Measurements from ENCODE around the gene TCN2. TPM values are rescaled to one million over a fixed set of nuclear protein-coding genes. Genes with fewer than 3 reads are reported as not detected.

Gene TCN2
- total RNA-seq, 1 donor from 2014 or later: 2.7 TPM

DNA sequence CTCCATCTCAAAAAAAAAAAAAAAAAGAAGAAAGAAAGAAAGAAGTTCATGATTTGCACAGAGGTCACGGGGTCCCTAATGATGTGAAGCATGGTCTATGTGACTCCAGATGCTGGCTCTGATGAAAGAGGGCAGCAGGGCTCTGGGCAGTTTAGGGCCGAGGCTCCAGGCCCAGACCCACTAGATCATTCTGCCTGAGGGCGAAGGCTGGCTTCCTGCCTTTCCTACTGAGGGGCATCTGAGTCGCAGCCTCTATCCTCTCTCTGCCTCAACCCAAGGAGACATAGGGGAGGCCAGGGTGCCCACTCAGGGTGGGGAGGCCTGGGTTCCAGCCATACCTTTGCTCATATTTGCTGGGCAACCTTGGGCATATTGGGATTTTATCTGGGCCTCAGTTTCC, 33.4 kb downstream of the TCN2 start:
- H3K4me1 Mint-ChIP-seq (ENCODE audit: low read depth, unreplicated experiment): peaks cover 6% of the 10 kb centered on the region
- Histone ChIP-seq H3K4me2 (ENCODE audit: low read length) (no peak overlapping the region), H3K4me1 (ENCODE audit: insufficient read depth, low read length) (peaks cover 22% of the 10 kb centered on the region), H3K9ac (ENCODE audit: low read length) (no peak overlapping the region), H3K27me3 (ENCODE audit: insufficient read depth, low read length) (no peaks in the 10 kb centered on the region), H4K20me1 (ENCODE audit: insufficient read depth, low read length) (peaks cover 30% of the 10 kb centered on the region), H2AFZ (ENCODE audit: low read depth, low read length) (no peak overlapping the region), H3K9me3 (ENCODE audit: insufficient read depth, low read depth, low read length) (no peaks in the 10 kb centered on the region), H3K27ac (ENCODE audit: low read depth, low read length) (no peak overlapping the region), H3K79me2 (ENCODE audit: insufficient read depth, low read length) (peaks cover 42% of the 10 kb centered on the region), H3K4me3 (ENCODE audit: insufficient read depth, low read depth, low read length) (no peak overlapping the region), H3K36me3 (ENCODE audit: insufficient read depth, low read length) (no peaks in the 10 kb centered on the region)
- no peak overlapping the region for H3K4me3 Mint-ChIP-seq (ENCODE audit: unreplicated experiment)
- H3K36me3 Mint-ChIP-seq (ENCODE audit: low read depth, unreplicated experiment): peaks cover 2% of the 10 kb centered on the region
- no peak for DNase-seq (ENCODE audit: low read depth)
- no peaks in the 10 kb centered on the region for H3K9me3 Mint-ChIP-seq (ENCODE audit: unreplicated experiment)
- TF ChIP-seq, protein P1, sequence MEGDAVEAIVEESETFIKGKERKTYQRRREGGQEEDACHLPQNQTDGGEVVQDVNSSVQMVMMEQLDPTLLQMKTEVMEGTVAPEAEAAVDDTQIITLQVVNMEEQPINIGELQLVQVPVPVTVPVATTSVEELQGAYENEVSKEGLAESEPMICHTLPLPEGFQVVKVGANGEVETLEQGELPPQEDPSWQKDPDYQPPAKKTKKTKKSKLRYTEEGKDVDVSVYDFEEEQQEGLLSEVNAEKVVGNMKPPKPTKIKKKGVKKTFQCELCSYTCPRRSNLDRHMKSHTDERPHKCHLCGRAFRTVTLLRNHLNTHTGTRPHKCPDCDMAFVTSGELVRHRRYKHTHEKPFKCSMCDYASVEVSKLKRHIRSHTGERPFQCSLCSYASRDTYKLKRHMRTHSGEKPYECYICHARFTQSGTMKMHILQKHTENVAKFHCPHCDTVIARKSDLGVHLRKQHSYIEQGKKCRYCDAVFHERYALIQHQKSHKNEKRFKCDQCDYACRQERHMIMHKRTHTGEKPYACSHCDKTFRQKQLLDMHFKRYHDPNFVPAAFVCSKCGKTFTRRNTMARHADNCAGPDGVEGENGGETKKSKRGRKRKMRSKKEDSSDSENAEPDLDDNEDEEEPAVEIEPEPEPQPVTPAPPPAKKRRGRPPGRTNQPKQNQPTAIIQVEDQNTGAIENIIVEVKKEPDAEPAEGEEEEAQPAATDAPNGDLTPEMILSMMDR (IDR thresholded peaks at IDR 0.05; ENCODE audit: insufficient read depth, low read depth, low read length): no peak
- TF ChIP-seq EZH2 (IDR thresholded peaks at IDR 0.05; ENCODE audit: insufficient read depth, low read length): no peak
- H3K27me3 Mint-ChIP-seq (ENCODE audit: low read depth, unreplicated experiment): peaks cover 4% of the 10 kb centered on the region
- no peak for FAIRE-seq
- no peak overlapping the region for H3K27ac Mint-ChIP-seq (ENCODE audit: unreplicated experiment)

DNA sequence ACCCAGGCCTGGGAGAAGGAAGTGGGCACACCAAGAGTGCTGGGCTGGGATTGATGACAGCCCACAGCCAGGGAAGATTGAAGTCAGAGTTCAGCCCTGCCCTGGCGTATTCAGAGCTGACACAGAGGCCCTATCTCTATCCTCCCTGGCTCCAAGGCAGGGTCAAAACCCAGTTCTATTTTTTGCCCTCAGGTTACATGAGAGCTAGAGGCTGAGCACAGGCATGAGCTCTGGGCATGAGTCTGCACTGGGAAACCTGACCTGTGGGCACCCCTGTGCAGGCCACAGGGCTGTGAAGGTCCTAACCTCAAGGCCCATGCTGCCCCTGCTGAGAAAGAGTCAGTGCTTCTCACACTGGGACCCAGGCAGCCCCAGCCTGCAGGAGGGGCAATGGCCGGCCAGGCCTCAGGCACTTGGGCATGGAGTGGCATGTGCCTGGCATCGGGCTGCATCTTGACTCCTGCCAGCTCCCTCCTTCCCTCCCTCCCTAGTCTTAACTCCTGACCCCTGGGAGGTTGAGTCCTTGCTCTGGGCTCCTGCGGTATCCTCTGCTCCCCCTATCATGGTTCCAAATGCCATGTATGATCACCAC, 34.0 kb downstream of the TCN2 start:
- no peak overlapping the region for H3K27ac ChIP-seq (ENCODE audit: low read depth, low read length)
- no peak overlapping the region for H3K4me3 Mint-ChIP-seq (ENCODE audit: unreplicated experiment)
- peaks cover 30% of the 10 kb centered on the region for H4K20me1 ChIP-seq (ENCODE audit: insufficient read depth, low read length)
- FAIRE-seq (no peak), DNase-seq (ENCODE audit: low read depth) (no peak)
- no peaks in the 10 kb centered on the region for H3K36me3 ChIP-seq (ENCODE audit: insufficient read depth, low read length)
- no peak overlapping the region for H3K4me3 ChIP-seq (ENCODE audit: insufficient read depth, low read depth, low read length)
- H3K27me3 Mint-ChIP-seq (ENCODE audit: low read depth, unreplicated experiment): peaks cover 4% of the 10 kb centered on the region
- H3K9me3 Mint-ChIP-seq (ENCODE audit: unreplicated experiment): no peaks in the 10 kb centered on the region
- peaks cover 6% of the 10 kb centered on the region for H3K4me1 Mint-ChIP-seq (ENCODE audit: low read depth, unreplicated experiment)
- H3K4me2 ChIP-seq (ENCODE audit: low read length): no peak overlapping the region
- no peak overlapping the region for H2AFZ ChIP-seq (ENCODE audit: low read depth, low read length)
- no peaks in the 10 kb centered on the region for H3K27me3 ChIP-seq (ENCODE audit: insufficient read depth, low read length)
- no peak overlapping the region for H3K9ac ChIP-seq (ENCODE audit: low read length)
- H3K79me2 ChIP-seq (ENCODE audit: insufficient read depth, low read length): peaks cover 42% of the 10 kb centered on the region
- no peaks in the 10 kb centered on the region for H3K9me3 ChIP-seq (ENCODE audit: insufficient read depth, low read depth, low read length)
- peaks cover 22% of the 10 kb centered on the region for H3K4me1 ChIP-seq (ENCODE audit: insufficient read depth, low read length)
- H3K36me3 Mint-ChIP-seq (ENCODE audit: low read depth, unreplicated experiment): peaks cover 2% of the 10 kb centered on the region
- H3K27ac Mint-ChIP-seq (ENCODE audit: unreplicated experiment): no peak overlapping the region
- TF ChIP-seq, protein P1 (IDR thresholded peaks at IDR 0.05; ENCODE audit: insufficient read depth, low read depth, low read length): no peak
- TF ChIP-seq EZH2 (IDR thresholded peaks at IDR 0.05; ENCODE audit: insufficient read depth, low read length): no peak
